Neural cell (in vitro differentiated cells): ENCODE results near the gene DPYSL4. TPM values are rescaled to one million over a fixed set of nuclear protein-coding genes. Genes with fewer than 3 reads are reported as not detected.

Experiments used
- H2AFZ ChIP-seq: fragments of 200-600, 300-800 bp; sonication (generic), shearing (Covaris generic); 2 replicates; pipeline ENCODE4 v1.6.0; 2014; ENCODE audit warnings: low read depth, mild to moderate bottlenecking, antibody characterized with exemption, low read length, moderate library complexity
- H3F3A ChIP-seq: fragments of 200-600 bp; shearing (Covaris generic); 2 replicates; pipeline ENCODE4 v1.6.1; 2016; ENCODE audit warnings: mild to moderate bottlenecking, moderate library complexity, mixed read lengths, antibody characterized with exemption, low read length; ENCODE audit not compliant: insufficient read depth, poor library complexity, severe bottlenecking
- H3K27ac ChIP-seq: fragments of 200-600, 300-800 bp; sonication (generic), shearing (Covaris generic); 2 replicates; pipeline ENCODE4 v1.5.1; 2014; ENCODE audit warnings: mild to moderate bottlenecking, low read length, moderate library complexity
- H3K27me3 ChIP-seq: fragments of 300-800, 200-600 bp; sonication (generic), shearing (Covaris generic); 2 replicates; pipeline ENCODE4 v1.6.0; 2014; ENCODE audit warnings: mild to moderate bottlenecking, low read depth, low read length, moderate library complexity; ENCODE audit not compliant: insufficient read depth
- H3K36me3 ChIP-seq: fragments of 300-800, 200-600 bp; sonication (generic), shearing (Covaris generic); 2 replicates; pipeline ENCODE4 v1.5.1; 2014; ENCODE audit warnings: mild to moderate bottlenecking, antibody characterized with exemption, low read length, moderate library complexity; ENCODE audit not compliant: insufficient read depth
- H3K4me2 ChIP-seq: fragments of 300-800, 200-600 bp; sonication (generic), shearing (Covaris generic); 2 replicates; pipeline ENCODE4 v1.6.0; 2014; ENCODE audit warnings: mild to moderate bottlenecking, low read length
- H3K4me3 ChIP-seq: fragments of 300-800, 200-600 bp; sonication (generic), shearing (Covaris generic); 2 replicates; pipeline ENCODE4 v1.5.1; 2014; ENCODE audit warnings: mild to moderate bottlenecking, low read length, moderate library complexity
- H3K79me2 ChIP-seq: fragments of 200-600 bp; shearing (Covaris generic); replicated peaks from 2 replicates; pipeline ENCODE4 v1.6.0; 2014; ENCODE audit warnings: mild to moderate bottlenecking, low read length, moderate library complexity; ENCODE audit not compliant: insufficient read depth
- H3K9ac ChIP-seq: fragments of 300-800, 200-600 bp; sonication (generic), shearing (Covaris generic); 2 replicates; pipeline ENCODE4 v1.6.1; 2016; ENCODE audit warnings: mild to moderate bottlenecking, low read length, mixed read lengths
- H3K9me2 ChIP-seq: fragments of 200-600 bp; shearing (Covaris generic); 2 replicates; pipeline ENCODE4 v1.6.1; 2016; ENCODE audit warnings: mild to moderate bottlenecking, low read length, mixed read lengths; ENCODE audit not compliant: insufficient read depth
- H3K9me3 ChIP-seq: fragments of 200-600, 300-800 bp; sonication (generic), shearing (Covaris generic); 2 replicates; pipeline ENCODE4 v1.6.1; 2016; ENCODE audit warnings: mild to moderate bottlenecking, mixed run types, low read length, moderate library complexity, mixed read lengths
- H4K20me1 ChIP-seq: fragments of 200-600 bp; shearing (Covaris generic); 2 replicates; pipeline ENCODE4 v1.6.1; 2016; ENCODE audit warnings: mild to moderate bottlenecking, mixed run types; ENCODE audit not compliant: insufficient read depth
- CTCF ChIP-seq: fragments of 450-650 bp; IDR thresholded peaks from 2 replicates; pipeline ENCODE4 v1.5.1; 2014; ENCODE audit warnings: antibody characterized with exemption, mild to moderate bottlenecking, moderate library complexity; ENCODE audit not compliant: poor library complexity, severe bottlenecking
- EP300 ChIP-seq: fragments of 450-650 bp; conservative IDR thresholded peaks from 2 replicates; pipeline ENCODE4 v1.6.1; 2014; ENCODE audit warnings: antibody characterized with exemption, mild to moderate bottlenecking, moderate library complexity; ENCODE audit not compliant: poor library complexity, severe bottlenecking
- EZH2 ChIP-seq: fragments of 200-600, 300-800 bp; shearing (Covaris generic), sonication (generic); IDR thresholded peaks from 2 replicates; pipeline ENCODE4 v1.6.1; 2014; ENCODE audit warnings: antibody characterized with exemption, low read length, borderline replicate concordance, mild to moderate bottlenecking; ENCODE audit not compliant: insufficient read depth, poor library complexity, severe bottlenecking
- MXI1 ChIP-seq: fragments of 450-650 bp; conservative IDR thresholded peaks from 2 replicates; pipeline ENCODE4 v1.6.1; 2014; ENCODE audit warnings: antibody characterized with exemption, mild to moderate bottlenecking; ENCODE audit not compliant: poor library complexity, severe bottlenecking
- POLR2AphosphoS5 ChIP-seq: IDR thresholded peaks from 2 replicates; pipeline ENCODE4 v1.6.1; 2012
- RAD21 ChIP-seq: fragments of 450-650 bp; conservative IDR thresholded peaks from 2 replicates; pipeline ENCODE4 v1.6.1; 2014; ENCODE audit warnings: antibody characterized with exemption, mild to moderate bottlenecking, moderate library complexity
- SMC3 ChIP-seq: fragments of 450-650 bp; conservative IDR thresholded peaks from 2 replicates; pipeline ENCODE4 v1.6.1; 2014; ENCODE audit warnings: antibody characterized with exemption, mild to moderate bottlenecking, moderate library complexity; ENCODE audit not compliant: poor library complexity
- TAF1 ChIP-seq: IDR thresholded peaks from 2 replicates; pipeline ENCODE4 v1.6.1; 2012; ENCODE audit warnings: low read depth
- polyA plus RNA-seq: library from polyadenylated mRNA; depleted of rRNA; stranded (reverse); fragments of >200 nt; gene quantifications from 2 replicates; pipeline ENCODE4 v1.2.3, GENCODE V29; 2014
- TF ChIP-seq, protein P1 (sequence below): IDR thresholded peaks from 2 replicates; pipeline ENCODE4 v1.6.1; 2012; ENCODE audit warnings: borderline replicate concordance

Gene DPYSL4
- polyA plus RNA-seq, 1 donor from 2014 or later = 116 TPM

- no peak for TF ChIP-seq POLR2AphosphoS5
- TF ChIP-seq, protein P1, sequence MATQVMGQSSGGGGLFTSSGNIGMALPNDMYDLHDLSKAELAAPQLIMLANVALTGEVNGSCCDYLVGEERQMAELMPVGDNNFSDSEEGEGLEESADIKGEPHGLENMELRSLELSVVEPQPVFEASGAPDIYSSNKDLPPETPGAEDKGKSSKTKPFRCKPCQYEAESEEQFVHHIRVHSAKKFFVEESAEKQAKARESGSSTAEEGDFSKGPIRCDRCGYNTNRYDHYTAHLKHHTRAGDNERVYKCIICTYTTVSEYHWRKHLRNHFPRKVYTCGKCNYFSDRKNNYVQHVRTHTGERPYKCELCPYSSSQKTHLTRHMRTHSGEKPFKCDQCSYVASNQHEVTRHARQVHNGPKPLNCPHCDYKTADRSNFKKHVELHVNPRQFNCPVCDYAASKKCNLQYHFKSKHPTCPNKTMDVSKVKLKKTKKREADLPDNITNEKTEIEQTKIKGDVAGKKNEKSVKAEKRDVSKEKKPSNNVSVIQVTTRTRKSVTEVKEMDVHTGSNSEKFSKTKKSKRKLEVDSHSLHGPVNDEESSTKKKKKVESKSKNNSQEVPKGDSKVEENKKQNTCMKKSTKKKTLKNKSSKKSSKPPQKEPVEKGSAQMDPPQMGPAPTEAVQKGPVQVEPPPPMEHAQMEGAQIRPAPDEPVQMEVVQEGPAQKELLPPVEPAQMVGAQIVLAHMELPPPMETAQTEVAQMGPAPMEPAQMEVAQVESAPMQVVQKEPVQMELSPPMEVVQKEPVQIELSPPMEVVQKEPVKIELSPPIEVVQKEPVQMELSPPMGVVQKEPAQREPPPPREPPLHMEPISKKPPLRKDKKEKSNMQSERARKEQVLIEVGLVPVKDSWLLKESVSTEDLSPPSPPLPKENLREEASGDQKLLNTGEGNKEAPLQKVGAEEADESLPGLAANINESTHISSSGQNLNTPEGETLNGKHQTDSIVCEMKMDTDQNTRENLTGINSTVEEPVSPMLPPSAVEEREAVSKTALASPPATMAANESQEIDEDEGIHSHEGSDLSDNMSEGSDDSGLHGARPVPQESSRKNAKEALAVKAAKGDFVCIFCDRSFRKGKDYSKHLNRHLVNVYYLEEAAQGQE = no peak
- TF ChIP-seq SMC3 = no peak
- no peak for TF ChIP-seq RAD21
- no peak for TF ChIP-seq TAF1
- no peak for TF ChIP-seq EP300
- TF ChIP-seq MXI1 = no peak
- no peak for TF ChIP-seq CTCF
- TF ChIP-seq EZH2 = no peak
- no peaks in the 10 kb centered on the region for H3K36me3 ChIP-seq
- H3K9ac ChIP-seq = no peak overlapping the region
These were observed 36.0 kb upstream of the DPYSL4 start for GRCh38 chr10:132150777-132151176.

GRCh38 chr10:132151286-132151950 is 35.3 kb upstream of the DPYSL4 start:
- Histone ChIP-seq H3K36me3 (no peaks in the 10 kb centered on the region), H3K79me2 (no peaks in the 10 kb centered on the region), H3K27me3 (no peaks in the 10 kb centered on the region), H3K4me2 (no peak overlapping the region), H3F3A (no peaks in the 10 kb centered on the region), H3K9me2 (no peaks in the 10 kb centered on the region), H3K9me3 (no peaks in the 10 kb centered on the region), H3K9ac (no peak overlapping the region), H2AFZ (no peak overlapping the region), H3K27ac (no peak overlapping the region), H4K20me1 (no peaks in the 10 kb centered on the region), H3K4me3 (no peak overlapping the region)
- TF ChIP-seq RAD21 (no peak), TAF1 (no peak), POLR2AphosphoS5 (no peak), SMC3 (no peak)

More at GRCh38 chr10:132150777-132151176, 36.0 kb upstream of the DPYSL4 start:
- no peak overlapping the region for H2AFZ ChIP-seq
- no peaks in the 10 kb centered on the region for H3K27me3 ChIP-seq
- no peaks in the 10 kb centered on the region for H4K20me1 ChIP-seq
- no peaks in the 10 kb centered on the region for H3K9me3 ChIP-seq
- H3K79me2 ChIP-seq = no peaks in the 10 kb centered on the region
- H3K4me2 ChIP-seq = no peak overlapping the region
- no peaks in the 10 kb centered on the region for H3K9me2 ChIP-seq
- H3F3A ChIP-seq = no peaks in the 10 kb centered on the region
- H3K27ac ChIP-seq = no peak overlapping the region
- no peak overlapping the region for H3K4me3 ChIP-seq
